HG02798 (cell line): ENCODE measurements around the gene MBOAT2.

Source experiments
- ATAC-seq: cut with Tn5 transposase; IDR thresholded peaks from one replicate; pipeline ENCODE4 v1.9.1; 2021; ENCODE audit warnings: mild to moderate bottlenecking; ENCODE audit not compliant: unreplicated experiment, poor library complexity

MBOAT2 gene

GRCh38 chr2:8837795-8838140 is 165.7 kb downstream of the MBOAT2 start:
- no peak for ATAC-seq

- ATAC-seq: peak; percentile 94
These were observed 166.3 kb downstream of the MBOAT2 start, which contains the start of gene KIDINS220 for GRCh38 chr2:8836971-8837794. Gene KIDINS220, minus strand, starts transcription at chr2:8837613. Its CDS starts 10,520 bp downstream, at chr2:8827093.

GRCh38 chr2:8835279-8835678 is 168.2 kb downstream of the MBOAT2 start:
- ATAC-seq: no peak

GRCh38 chr2:8833853-8834252 is 169.6 kb downstream of the MBOAT2 start:
- no peak for ATAC-seq

- no peak for ATAC-seq
These were observed 172.0 kb downstream of the MBOAT2 start for GRCh38 chr2:8831516-8831915.

- ATAC-seq: no peak
These were observed 175.8 kb downstream of the MBOAT2 start for GRCh38 chr2:8827729-8828128.

- ATAC-seq: no peak
These were observed 181.3 kb downstream of the MBOAT2 start for GRCh38 chr2:8822218-8822617.

- no peak for ATAC-seq
These were observed 181.9 kb downstream of the MBOAT2 start for GRCh38 chr2:8821276-8822217.

- no peak for ATAC-seq
These were observed 183.5 kb downstream of the MBOAT2 start for GRCh38 chr2:8819948-8820347.

- ATAC-seq: no peak
These were observed 184.3 kb downstream of the MBOAT2 start for GRCh38 chr2:8819194-8819593.

- ATAC-seq: no peak
These were observed 186.3 kb downstream of the MBOAT2 start for GRCh38 chr2:8817221-8817620.

GRCh38 chr2:8806885-8807704 is 196.4 kb downstream of the MBOAT2 start:
- no peak for ATAC-seq

GRCh38 chr2:8805278-8806210 is 197.9 kb downstream of the MBOAT2 start:
- ATAC-seq: no peak

GRCh38 chr2:8803658-8804379 is 199.7 kb downstream of the MBOAT2 start:
- peak; percentile 100 for ATAC-seq

GRCh38 chr2:8802741-8803140 is 200.7 kb downstream of the MBOAT2 start:
- ATAC-seq: no peak
